NCI-H1048 (cell line): ENCODE data around the gene HLA-DQA1.
A peak's percentile ranks its signal among the peaks of the same experiment; 100 is the strongest.
"Not testable (repeated sequence)": the region's sequence is repeated elsewhere in the genome, so short reads cannot be mapped to it uniquely, and the experiment has no call there.

ENCODE experiments used
- DNase-seq: peaks from one replicate; lab custom pipeline; 2025; lab: John Stamatoyannopoulos, UW

Gene HLA-DQA1

GRCh38 chr6:32637219-32637880, at the start of gene HLA-DQA1:
TSS of gene HLA-DQA1 (plus strand) at chr6:32637406. CDS start at chr6:32637459, 53 bp downstream.
- no peak for DNase-seq

DNA sequence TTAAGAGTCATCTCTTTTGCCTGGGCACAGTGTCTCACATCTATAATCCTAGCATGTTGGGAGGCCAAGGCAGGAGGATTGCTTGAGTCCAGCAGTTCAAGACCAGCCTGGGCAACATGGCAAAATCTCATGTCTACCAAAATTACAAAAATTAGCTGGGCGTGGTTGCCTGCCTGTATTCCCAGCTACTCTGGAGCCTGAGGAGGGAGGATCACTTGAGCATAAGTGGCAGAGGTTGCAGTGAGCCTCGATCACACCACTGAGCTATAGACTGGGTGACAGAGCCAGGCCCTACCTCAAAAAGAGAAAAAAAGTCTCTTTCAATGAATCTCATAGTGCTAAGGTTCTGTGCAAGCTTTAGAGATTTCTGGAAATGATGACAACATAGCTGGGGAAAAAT, 49.0 kb upstream of the HLA-DQA1 start:
- DNase-seq = no peak

DNA sequence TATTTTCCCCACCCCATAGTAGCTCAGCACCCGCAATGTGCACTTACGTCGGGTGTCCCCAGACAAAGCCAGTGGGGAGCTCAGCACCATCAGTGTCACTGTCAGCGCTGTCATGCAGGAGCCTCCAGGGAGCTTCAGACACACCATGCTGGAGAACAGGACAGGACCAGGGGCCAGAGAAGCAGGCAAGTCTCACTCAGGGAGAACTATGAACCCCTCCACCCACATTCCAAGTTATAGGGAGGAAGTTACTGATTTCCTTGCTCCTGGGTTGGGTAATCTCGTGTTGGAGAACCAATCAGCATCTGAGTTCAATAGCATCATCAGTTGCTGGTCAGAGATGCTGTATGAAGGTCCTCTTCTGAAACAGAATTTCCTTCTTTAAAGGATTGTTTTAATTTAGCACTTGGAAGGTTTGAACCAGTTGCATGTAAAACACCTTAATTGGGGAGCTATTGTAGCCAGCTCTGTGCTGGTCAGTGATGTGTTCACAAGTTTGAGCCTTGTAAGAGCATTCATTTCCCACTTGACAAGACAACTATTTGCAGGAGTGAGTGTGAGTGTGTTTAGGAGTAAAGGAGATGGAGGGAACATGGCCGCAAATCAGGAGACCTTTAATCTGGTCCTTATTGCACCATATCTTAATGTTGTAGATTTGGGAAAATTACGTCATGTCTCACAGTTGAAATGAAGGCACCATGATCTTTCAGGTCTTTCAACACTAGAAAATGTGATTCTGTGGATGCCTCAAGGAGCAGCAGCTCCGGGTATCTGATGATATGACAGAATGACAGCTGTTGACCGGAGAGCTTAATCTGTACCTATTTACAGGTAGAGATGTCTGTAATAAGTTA, 47.4 kb upstream of the HLA-DQA1 start, which contains the start of gene HLA-DRB1:
TSS of gene HLA-DRB1 (minus strand) at position 253 of the 854 bp plus-strand sequence. CDS start at position 147, 106 bp downstream.
- no peak for DNase-seq

DNA sequence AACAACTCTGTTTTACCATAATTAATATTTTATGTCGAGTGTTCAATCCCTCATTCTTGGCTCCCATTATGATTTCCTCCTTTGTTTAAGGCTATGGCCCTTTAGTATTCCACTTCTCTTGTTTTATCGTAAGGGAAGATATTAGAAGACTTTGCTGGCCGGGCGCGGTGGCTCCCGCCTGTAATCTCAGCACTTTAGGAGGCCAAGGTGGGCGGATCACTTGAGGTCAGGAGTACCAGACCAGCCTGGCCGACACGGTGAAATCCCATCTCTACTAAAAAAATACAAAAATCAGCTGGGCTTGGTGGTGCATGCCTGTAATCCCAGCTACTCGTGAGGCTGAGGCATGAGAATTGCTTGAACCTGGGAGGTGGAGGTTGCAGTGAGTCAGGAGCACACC, 46.5 kb upstream of the HLA-DQA1 start:
- DNase-seq = not testable (repeated sequence)

DNA sequence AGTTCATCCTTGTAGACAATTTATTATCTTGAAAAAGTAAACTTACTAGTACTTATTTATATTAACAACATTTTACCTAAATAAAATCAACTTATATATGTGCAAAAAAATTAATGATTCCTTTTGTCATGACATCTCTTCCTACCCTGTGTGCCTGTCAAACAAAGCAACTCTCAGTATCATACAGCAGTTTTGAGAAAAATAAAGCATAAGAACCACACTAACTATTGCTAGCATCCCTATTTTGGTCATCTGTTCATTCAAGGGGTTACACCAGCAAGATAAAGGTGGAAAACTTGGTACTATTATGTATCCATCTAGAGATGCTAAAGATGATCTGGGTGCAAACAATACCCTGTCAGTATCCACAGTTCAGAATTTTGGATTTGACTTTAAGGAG, 40.2 kb upstream of the HLA-DQA1 start:
- DNase-seq = no peak

DNA sequence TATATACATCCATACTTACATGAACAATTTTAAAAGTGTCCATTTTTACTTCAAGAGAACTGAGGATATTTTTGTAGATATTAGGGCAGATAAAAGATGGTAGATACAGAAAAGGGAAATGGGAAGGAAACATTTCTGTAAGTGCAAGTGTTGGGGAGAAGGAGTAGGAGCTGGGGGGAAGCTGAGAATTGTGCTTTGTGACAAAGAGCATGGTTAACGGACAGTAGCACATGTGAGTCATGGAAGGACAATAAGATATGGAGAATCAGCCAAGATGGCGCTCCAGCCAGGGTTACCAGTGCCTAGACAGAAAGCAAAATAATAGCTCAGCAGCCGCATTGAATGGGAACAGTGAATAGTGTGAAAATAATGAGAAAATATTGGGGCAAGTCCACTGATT, 34.8 kb upstream of the HLA-DQA1 start:
- no peak for DNase-seq

GRCh38 chr6:32603222-32603621, 34.0 kb upstream of the HLA-DQA1 start:
- no peak for DNase-seq

DNA sequence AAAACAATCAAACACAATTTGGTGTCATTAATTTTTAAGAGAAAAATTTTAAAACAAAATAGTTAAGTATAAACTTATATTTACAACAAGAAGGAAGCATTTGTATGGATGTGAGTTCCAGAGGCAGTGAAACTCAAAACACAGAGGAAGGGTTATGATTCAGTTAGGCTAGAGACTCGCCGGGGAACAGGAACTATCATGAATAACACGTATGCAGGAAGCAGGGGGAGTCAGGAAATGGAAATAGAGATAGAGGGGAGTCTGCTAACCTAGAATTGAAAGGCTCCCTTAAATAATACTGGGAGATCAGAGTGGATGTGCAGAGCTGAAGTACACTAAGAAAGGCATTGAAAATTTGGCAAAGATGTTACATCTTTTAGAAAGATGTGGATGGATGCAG, 33.3 kb upstream of the HLA-DQA1 start:
- no peak for DNase-seq

- DNase-seq = no peak
These were observed 32.8 kb upstream of the HLA-DQA1 start for GRCh38 chr6:32604434-32604877.

DNA sequence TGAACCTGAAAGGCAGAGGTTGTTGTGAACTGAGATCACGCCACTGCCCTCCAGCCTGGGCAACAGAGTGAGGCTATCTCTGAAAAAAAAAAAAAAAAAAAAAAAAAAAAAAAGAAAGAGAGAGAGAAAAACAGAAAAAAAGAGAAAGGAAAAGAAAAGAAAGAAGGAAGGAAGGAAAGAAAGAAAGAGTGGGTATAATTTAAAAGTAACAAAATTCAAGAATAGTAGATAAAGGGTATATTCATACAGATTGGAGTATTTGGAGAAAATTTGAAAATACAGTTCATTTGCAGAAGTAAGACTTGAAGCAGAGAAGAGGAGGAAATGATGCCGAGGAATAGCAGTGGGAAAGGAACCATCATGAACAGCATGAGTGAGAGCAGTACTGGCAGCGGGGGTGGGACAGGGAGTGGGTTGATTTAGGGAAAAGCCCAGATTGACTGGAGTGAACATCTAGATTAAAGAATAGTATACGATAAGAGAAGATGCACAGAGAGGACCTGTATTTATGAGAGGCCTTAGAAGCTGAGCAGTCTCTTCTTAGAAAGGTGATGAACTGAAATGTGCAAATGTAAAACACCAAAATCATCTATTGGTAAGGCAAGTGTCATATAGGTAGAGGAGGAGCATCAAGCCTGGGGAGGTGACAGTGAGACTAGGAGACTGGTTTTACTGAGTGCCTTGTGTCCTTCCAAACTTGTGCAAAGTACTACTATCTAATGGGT, 29.8 kb upstream of the HLA-DQA1 start:
- no peak for DNase-seq

- DNase-seq = no peak
These were observed 29.3 kb upstream of the HLA-DQA1 start for GRCh38 chr6:32607988-32608298.

DNA sequence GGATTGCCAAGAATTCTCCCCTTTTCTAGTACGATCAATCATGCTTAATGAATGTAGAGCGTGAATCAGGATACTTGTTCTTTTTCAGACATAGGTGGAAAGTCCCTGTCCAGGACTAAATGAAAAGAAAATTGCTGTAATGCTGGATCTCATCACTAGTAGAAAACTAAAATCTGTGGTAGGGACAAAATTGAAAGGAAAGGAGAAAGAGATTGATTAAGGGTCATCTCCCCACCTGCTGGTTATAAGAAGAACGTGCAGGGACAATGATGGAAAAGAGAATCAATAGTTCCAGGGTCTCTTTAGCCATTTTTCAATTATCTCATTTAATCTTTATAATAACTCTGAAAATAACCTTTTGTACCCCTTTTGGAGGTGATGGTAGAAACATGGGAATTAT, 28.8 kb upstream of the HLA-DQA1 start:
- DNase-seq = no peak

DNA sequence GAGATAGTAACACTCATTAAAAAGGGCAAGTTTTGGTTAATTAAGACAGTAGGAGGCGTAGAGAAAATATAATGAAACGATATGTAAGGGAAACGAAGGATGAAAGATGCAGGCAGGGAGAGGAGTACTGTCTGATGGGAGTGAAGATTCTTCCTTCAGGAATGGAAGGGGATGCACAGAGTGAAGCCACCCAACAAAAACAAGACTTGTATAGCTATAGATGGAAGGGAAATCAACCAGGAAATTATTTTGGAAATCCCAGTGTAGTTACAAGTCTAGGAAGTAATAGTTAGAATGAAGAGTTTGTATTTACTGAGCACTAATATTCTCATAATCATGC, 27.8 kb upstream of the HLA-DQA1 start:
- no peak for DNase-seq

- DNase-seq = peak; percentile 2
These were observed 27.2 kb upstream of the HLA-DQA1 start for GRCh38 chr6:32609731-32610640.

- no peak for DNase-seq
These were observed 26.4 kb upstream of the HLA-DQA1 start for GRCh38 chr6:32610682-32611296.

GRCh38 chr6:32613475-32613874, 23.7 kb upstream of the HLA-DQA1 start:
- no peak for DNase-seq

- DNase-seq = no peak
These were observed 22.7 kb upstream of the HLA-DQA1 start for GRCh38 chr6:32614366-32615081.

- no peak for DNase-seq
These were observed 21.2 kb upstream of the HLA-DQA1 start for GRCh38 chr6:32615885-32616532.

GRCh38 chr6:32617751-32618150, 19.5 kb upstream of the HLA-DQA1 start:
- no peak for DNase-seq

DNA sequence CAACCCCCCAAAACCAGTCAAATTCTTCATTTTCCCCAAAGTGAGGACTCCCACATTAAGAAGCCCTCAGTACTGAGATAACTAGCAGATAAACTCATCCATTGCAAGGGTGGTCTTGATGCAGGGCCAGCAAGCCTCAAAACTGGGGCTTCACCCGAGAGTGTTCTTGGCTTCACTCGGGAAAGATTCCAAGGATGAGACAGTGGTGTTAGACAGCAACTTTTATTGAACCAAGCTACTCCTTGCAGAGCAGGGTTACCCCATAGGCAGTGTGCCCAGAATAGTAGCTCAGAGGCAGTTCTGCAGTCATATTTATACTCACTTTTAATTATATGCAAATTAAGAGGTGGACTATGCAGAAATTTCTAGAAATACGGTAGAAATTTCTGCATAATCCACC, 15.8 kb upstream of the HLA-DQA1 start:
- DNase-seq = no peak
